PC-9 (cell line): ENCODE data around the gene RBM5.

Experiments used
- EZH2 ChIP-seq: fragments of 200-600 bp; sonication (generic); IDR thresholded peaks from 2 replicates; pipeline ENCODE4 v1.8.0; 2017; ENCODE audit warnings: antibody characterized with exemption, low read depth
- TF ChIP-seq, protein P1 (sequence below): fragments of 200-600 bp; sonication (generic); conservative IDR thresholded peaks from 2 replicates; pipeline ENCODE4 v1.6.1; 2017; ENCODE audit warnings: mixed run types, antibody characterized with exemption, mild to moderate bottlenecking, moderate library complexity

DNA sequence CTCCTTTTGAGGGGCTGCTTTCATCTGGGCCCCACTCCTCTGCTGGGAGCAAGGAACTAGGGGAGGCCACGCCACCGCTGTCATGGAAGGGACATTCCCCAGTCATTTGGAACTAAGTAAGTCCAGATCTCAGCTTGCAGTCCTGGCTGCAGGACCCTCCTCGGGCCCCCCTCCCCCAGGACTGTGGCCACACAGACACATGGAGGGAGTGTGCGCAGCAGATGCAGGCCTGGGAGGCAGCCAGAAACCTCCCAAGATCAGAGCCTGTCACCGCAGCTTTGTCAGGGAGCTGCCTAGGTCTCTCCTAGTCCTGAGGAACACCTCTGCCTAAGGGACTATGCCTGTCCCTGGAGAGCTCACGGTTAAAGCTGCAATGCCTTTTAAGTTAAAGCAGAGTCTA is 59.1 kb downstream of the RBM5 start:
- TF ChIP-seq, protein P1, sequence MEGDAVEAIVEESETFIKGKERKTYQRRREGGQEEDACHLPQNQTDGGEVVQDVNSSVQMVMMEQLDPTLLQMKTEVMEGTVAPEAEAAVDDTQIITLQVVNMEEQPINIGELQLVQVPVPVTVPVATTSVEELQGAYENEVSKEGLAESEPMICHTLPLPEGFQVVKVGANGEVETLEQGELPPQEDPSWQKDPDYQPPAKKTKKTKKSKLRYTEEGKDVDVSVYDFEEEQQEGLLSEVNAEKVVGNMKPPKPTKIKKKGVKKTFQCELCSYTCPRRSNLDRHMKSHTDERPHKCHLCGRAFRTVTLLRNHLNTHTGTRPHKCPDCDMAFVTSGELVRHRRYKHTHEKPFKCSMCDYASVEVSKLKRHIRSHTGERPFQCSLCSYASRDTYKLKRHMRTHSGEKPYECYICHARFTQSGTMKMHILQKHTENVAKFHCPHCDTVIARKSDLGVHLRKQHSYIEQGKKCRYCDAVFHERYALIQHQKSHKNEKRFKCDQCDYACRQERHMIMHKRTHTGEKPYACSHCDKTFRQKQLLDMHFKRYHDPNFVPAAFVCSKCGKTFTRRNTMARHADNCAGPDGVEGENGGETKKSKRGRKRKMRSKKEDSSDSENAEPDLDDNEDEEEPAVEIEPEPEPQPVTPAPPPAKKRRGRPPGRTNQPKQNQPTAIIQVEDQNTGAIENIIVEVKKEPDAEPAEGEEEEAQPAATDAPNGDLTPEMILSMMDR, result no peak
- TF ChIP-seq EZH2, result no peak
